Thyroid gland (tissue), 4 donors: ENCODE data around the gene EWSR1. TPM values are rescaled to one million over a fixed set of nuclear protein-coding genes. Genes with fewer than 3 reads are reported as not detected.

ENCODE experiments used
- DNase-seq, 2 donors: peaks; one replicate each; pipeline ENCODE4 v3.0.0-alpha.2; 2019
- H3K27ac ChIP-seq, 3 donors: fragments of 200-600 bp; sonication (generic); 1 replicate in 2 of 3; 2 replicates in 1 of 3; pipeline ENCODE4 v1.5.1; 2016 to 2019; ENCODE audit warnings: mild to moderate bottlenecking in 1 of 3, moderate library complexity in 1 of 3
- H3K27me3 ChIP-seq: fragments of 200-600 bp; sonication (generic); one replicate; pipeline ENCODE4 v1.5.1; 2019
- H3K36me3 ChIP-seq, 2 donors: fragments of 200-600 bp; sonication (generic); one replicate each; pipeline ENCODE4 v1.5.1; 2016 to 2019
- H3K4me1 ChIP-seq, 2 donors: fragments of 200-600 bp; sonication (generic); one replicate each; pipeline ENCODE4 v1.5.1; 2017 to 2019
- H3K4me3 ChIP-seq, 3 donors: fragments of 200-600 bp; sonication (generic); replicated peaks in 1 of 3; 1 replicate in 2 of 3; 2 replicates in 1 of 3; pipeline ENCODE4 v1.5.1; 2016; ENCODE audit warnings: mild to moderate bottlenecking in 1 of 3
- H3K9me3 ChIP-seq: fragments of 200-600 bp; sonication (generic); one replicate; pipeline ENCODE4 v1.5.1; 2017
- POLR2A ChIP-seq, 2 donors: fragments of 450-650 bp; IDR thresholded peaks; one replicate each; pipeline ENCODE4 v1.6.1; 2017; ENCODE audit warnings: antibody characterized with exemption in 2 of 2, mild to moderate bottlenecking in 2 of 2, moderate library complexity in 1 of 2
- WGBS, 2 donors: methylation state at CpG; one replicate each; pipeline ENCODE4 v1.1.5; 2017; 5-methylcytosine and 5-hydroxymethylcytosine counted together
- intact Hi-C: fragments of 100-400 bp; cut with DNase I; formaldehyde crosslinking; loops from one replicate; pipeline ENCODE4 v1.15.1; 2023
- total RNA-seq, 4 donors: library from RNA; depleted of rRNA; stranded (reverse); fragments of >200 nt; gene quantifications; one replicate each; pipeline ENCODE4 v1.2.3, GENCODE V29; 2016
- TF ChIP-seq, protein P1 (sequence below), 6 experiments: fragments of 200-600 bp in 3 of 6; fragments of 450-650 bp in 3 of 6; sonication (generic) in 3 of 6; IDR thresholded peaks; one replicate each; pipeline ENCODE4 v1.5.1; 2016 to 2019; ENCODE audit warnings: antibody characterized with exemption in 6 of 6, mild to moderate bottlenecking in 2 of 6, inconsistent platforms in 1 of 6, moderate library complexity in 1 of 6

EWSR1 gene
- total RNA-seq, 4 donors from 2014 or later = 205 to 290 (median 258) TPM

DNA sequence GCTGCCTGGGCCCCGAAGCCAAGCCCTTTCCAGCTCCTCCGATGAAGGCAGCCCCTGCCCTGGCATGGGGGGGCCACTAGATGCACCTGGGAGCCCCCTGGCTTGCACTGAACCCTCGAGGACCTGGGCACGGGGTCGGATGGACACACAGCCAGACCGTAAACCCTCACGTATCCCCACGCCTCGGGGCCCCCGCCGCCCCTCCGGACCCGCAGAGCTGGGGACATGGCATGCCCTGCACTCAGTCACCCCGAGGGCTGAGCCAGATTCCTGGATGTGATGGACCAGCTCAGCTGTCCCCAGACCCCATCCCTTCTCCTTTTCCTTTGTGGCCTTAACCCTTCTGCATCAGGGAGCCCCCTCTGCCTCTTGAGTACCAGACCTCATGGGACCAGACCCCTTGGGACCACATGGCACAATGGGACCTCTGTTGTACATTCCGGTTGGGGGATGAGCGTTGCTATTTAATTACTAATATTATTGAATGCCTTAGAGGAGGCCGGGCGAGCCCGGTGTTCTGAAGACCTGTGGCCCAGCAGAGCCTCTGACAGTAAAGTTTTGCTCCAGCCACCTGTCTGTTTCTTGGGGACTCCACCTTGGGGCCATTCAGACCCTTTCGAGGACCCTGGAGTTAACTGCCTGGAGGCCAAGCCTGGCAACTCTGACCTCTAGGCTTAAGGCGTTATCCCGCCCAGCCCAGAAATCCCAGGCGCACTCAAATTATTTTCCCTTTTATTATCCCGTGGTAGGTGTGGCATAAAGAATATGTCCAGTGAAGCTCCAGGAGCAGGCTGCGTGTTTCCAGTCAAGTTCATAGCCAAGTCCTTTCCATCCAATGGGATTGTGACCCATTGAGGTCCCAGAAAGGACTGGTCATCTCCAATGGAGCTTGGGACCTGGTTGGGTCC, 44.4 kb downstream of the EWSR1 start:
- WGBS, 2 donors = 94 to 95% methylated on average over 24 to 25 of the region's 25 CpGs
- intact Hi-C loops = loop anchor here (10.0 kb wide), 1 partner anchor 72 kb away; the partner anchor contains the start of gene AP1B1
- TF ChIP-seq POLR2A (IDR thresholded peaks at IDR 0.05) = no peak
- TF ChIP-seq, protein P1, sequence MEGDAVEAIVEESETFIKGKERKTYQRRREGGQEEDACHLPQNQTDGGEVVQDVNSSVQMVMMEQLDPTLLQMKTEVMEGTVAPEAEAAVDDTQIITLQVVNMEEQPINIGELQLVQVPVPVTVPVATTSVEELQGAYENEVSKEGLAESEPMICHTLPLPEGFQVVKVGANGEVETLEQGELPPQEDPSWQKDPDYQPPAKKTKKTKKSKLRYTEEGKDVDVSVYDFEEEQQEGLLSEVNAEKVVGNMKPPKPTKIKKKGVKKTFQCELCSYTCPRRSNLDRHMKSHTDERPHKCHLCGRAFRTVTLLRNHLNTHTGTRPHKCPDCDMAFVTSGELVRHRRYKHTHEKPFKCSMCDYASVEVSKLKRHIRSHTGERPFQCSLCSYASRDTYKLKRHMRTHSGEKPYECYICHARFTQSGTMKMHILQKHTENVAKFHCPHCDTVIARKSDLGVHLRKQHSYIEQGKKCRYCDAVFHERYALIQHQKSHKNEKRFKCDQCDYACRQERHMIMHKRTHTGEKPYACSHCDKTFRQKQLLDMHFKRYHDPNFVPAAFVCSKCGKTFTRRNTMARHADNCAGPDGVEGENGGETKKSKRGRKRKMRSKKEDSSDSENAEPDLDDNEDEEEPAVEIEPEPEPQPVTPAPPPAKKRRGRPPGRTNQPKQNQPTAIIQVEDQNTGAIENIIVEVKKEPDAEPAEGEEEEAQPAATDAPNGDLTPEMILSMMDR (IDR thresholded peaks at IDR 0.05) = no peak
- no peaks in the 10 kb centered on the region for H3K36me3 ChIP-seq
- no peak for DNase-seq
- no peaks in the 10 kb centered on the region for H3K9me3 ChIP-seq
- H3K27ac ChIP-seq = no peak overlapping the region
- H3K4me1 ChIP-seq = peaks cover 28 to 73% of the 10 kb centered on the region in 2 donors
- peaks cover 17% of the 10 kb centered on the region for H3K27me3 ChIP-seq
- H3K4me3 ChIP-seq = no peak overlapping the region

DNA sequence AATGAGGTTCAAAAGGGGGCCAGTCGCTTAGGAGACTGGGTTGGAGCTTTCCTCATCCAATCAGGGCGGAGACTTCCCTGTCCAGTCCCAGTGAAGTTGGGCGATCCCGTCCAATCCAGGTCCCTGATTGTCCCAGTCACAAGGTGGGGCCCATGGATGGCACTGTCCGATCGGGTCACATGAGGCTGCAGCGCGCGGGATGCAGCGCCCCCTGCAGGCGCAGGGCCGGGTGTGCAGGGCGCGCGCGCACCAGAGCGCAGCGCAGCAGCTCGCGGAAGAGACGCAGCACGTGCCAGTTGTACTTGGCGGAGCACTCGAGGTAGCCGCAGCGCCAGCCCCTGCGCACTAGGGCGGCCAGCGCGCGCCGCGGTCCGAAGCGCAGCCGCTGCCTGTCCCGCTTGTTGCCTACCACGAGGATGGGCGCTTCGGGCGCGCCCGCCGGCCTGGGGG, 45.1 kb downstream of the EWSR1 start:
- H3K36me3 ChIP-seq = no peaks in the 10 kb centered on the region
- no peak overlapping the region for H3K27ac ChIP-seq
- H3K9me3 ChIP-seq = no peaks in the 10 kb centered on the region
- peak; percentile 58 to 61 for DNase-seq
- H3K4me1 ChIP-seq = peaks cover 24 to 66% of the 10 kb centered on the region in 2 donors
- peaks cover 17% of the 10 kb centered on the region for H3K27me3 ChIP-seq
- TF ChIP-seq, protein P1 (IDR thresholded peaks at IDR 0.05) = peak; percentile 18 to 72 (median 58)
- TF ChIP-seq POLR2A (IDR thresholded peaks at IDR 0.05) = no peak
- 28 to 62% methylated on average over 3 to 12 of the region's 44 CpGs for WGBS, 2 donors
- intact Hi-C loops = loop anchor here (10.0 kb wide), 1 partner anchor 72 kb away; the partner anchor contains the start of gene AP1B1
- H3K4me3 ChIP-seq = no peak overlapping the region

DNA sequence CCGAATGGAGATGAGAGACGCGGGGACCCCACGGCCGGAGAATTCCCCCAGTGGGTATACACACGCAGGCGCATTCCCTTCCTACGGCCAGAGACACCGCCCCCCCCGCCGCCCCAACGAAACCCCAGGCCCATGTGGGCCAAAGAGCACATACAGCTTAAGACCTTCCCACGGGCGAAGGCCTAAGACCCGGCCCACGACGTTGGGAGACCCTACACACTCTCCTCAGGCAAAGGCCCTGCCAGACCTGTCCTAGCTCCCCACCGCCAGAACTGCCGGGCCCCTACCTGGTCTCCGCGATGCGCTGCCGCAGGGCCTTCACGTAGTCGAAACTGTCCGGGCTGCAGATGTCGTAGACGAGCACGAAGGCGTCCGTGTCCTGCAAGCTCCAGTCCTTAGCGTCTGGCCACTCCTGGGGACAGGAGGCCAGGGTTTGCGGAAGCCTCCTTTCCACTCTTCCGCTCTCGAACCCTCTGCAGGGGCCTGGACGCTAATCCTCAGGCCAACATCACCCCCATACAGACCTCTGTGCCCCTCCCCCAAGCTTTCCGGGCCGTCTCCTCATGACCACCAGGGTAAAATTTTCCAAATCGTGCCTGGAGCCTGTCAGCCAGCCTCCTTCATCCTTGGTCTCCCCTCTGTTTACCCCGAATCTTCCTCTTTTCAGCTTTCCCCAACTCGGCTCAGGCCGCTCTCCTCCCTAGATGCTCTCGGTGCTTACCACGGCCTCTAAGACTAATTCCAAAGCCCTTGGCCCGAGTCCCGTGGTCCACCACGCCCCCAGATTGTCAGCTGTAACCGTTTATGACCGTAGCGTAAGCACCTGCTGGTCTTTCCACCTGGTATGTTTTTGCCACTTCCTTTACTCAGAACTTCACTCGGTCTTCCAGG, 45.8 kb downstream of the EWSR1 start:
- no peak for DNase-seq
- intact Hi-C loops = loop anchor here (10.0 kb wide), 1 partner anchor 71 kb away; the partner anchor contains the start of gene AP1B1
- WGBS, 2 donors = 12 to 20% methylated on average over 23 to 33 of the region's 51 CpGs
- Histone ChIP-seq H3K27ac (no peak overlapping the region), H3K27me3 (peaks cover 17% of the 10 kb centered on the region), H3K4me1 (peaks cover 24 to 60% of the 10 kb centered on the region in 2 donors), H3K36me3 (no peaks in the 10 kb centered on the region), H3K9me3 (no peaks in the 10 kb centered on the region), H3K4me3 (no peak overlapping the region)
- TF ChIP-seq, protein P1 (IDR thresholded peaks at IDR 0.05) = no peak
- no peak for TF ChIP-seq POLR2A (IDR thresholded peaks at IDR 0.05)

DNA sequence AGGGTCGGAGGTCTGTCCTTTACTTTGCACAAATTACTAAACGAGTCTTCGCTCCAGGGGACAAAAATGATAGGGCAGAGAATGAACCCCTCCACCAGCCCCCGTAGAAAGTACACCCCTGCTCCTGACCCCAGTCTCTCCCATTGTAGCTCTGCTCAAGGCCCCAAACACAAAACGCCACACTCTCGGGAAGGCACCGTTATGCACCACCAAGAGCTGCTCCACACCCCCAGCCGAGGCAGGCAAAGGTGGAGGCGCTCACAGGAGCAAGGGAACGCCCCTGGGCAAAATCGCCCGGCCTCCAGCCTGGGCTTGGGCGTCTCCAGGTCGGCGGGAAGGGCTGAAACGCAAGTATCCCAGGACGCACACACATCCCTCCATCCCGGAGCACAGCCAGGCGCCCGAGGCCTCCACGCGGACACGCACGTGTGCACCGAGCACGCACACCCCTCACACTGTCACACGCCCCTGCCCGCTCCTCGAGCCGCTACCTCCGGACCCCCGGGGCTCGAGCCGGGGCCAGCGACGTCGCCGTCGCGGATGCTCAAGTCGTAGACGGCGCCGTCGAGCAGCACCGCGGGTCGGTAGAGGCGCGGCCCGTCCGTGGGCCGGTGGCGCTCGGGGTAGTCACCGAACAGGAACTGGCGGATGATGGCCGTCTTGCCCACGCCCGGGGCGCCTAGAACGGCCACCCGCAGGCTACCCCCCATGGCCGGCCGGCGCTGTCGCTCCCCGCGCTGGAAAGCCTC, 46.6 kb downstream of the EWSR1 start:
- TF ChIP-seq, protein P1 (IDR thresholded peaks at IDR 0.05) = no peak
- no peak for TF ChIP-seq POLR2A (IDR thresholded peaks at IDR 0.05)
- H3K4me3 ChIP-seq = peak overlapping the region in 1 of 3 donors; percentile 14
- H3K36me3 ChIP-seq = no peaks in the 10 kb centered on the region
- peaks cover 24 to 51% of the 10 kb centered on the region in 2 donors for H3K4me1 ChIP-seq
- no peak overlapping the region for H3K27ac ChIP-seq
- no peaks in the 10 kb centered on the region for H3K9me3 ChIP-seq
- no peak for DNase-seq
- intact Hi-C loops = loop anchor here (10.0 kb wide), 1 partner anchor 70 kb away; the partner anchor contains the start of gene AP1B1
- WGBS, 2 donors = 13 to 26% methylated on average over 8 to 12 of the region's 69 CpGs
- peaks cover 17% of the 10 kb centered on the region for H3K27me3 ChIP-seq
